Measurements from ENCODE around the gene LPAR3.

- no peak for TF ChIP-seq CTCF (conservative IDR thresholded peaks at IDR 0.05; ENCODE audit: low read depth, low read length)
- no peak for TF ChIP-seq EZH2 (IDR thresholded peaks at IDR 0.05; ENCODE audit: borderline replicate concordance, low read depth, low read length, poor library complexity, severe bottlenecking)
These were observed 46.8 kb upstream of the LPAR3 start for GRCh38 chr1:84939761-84940160.

All from A673 (cell line).